HepG2 (cell line): Measurements from ENCODE around the gene RPL36. TPM values are rescaled to one million over a fixed set of nuclear protein-coding genes. Genes with fewer than 3 reads are reported as not detected.

Experiments
- ATAC-seq: fragments of 200-7000 bp; cut with Tn5 transposase; 3 replicates; pipeline ENCODE4 v1.9.1; 2020; ENCODE audit warnings: mild to moderate bottlenecking, moderate library complexity
- BruUV-seq: library from RNA; stranded (reverse); fragments of 400-500 nt; replicated peaks from 2 replicates; lab custom pipeline; 2021; lab: Mats Ljungman, UMichigan
- CTCF ChIA-PET: fragments of 300-600 bp; formaldehyde crosslinking; extraction: SDS; loops from one replicate; lab custom pipeline; 2021; ENCODE audit warnings: low total read pairs, inconsistent platforms, low intra/inter-chr PET ratio; lab: Yijun Ruan, JAX
- POLR2A ChIA-PET: fragments of 350-600 bp; sonication (Branson Sonifier 250); formaldehyde crosslinking; loops from one replicate; lab custom pipeline; 2020; ENCODE audit warnings: antibody characterized with exemption, inconsistent platforms; lab: Yijun Ruan, JAX
- DNase-seq: peaks from one replicate; pipeline ENCODE4 v3.0.0-alpha.2; 2015; ENCODE audit warnings: low spot score
- FAIRE-seq: peaks from 3 replicates; lab custom pipeline; 2011; peaks lifted over from hg19 to GRCh38; lab: Jason Lieb, UNC
- H2AFZ ChIP-seq: one replicate; pipeline ENCODE4 v1.6.1; 2011; ENCODE audit warnings: low read length, inconsistent platforms
- H3K27ac ChIP-seq: fragments of 300-600 bp; 3 replicates; pipeline ENCODE4 v1.8.0; 2011; ENCODE audit warnings: mixed run types, mild to moderate bottlenecking, mixed read lengths, low read length, inconsistent platforms; ENCODE audit not compliant: insufficient read depth; ENCODE audit errors: extremely low read length
- H3K27me3 ChIP-seq, 2 experiments: fragments of 200-600 bp in 1 of 2; 2 replicates in 1 of 2; 3 replicates in 1 of 2; pipeline versions ENCODE4 v1.6.0 to v1.8.0; 2011; ENCODE audit warnings: low read length in 2 of 2, mild to moderate bottlenecking in 2 of 2, moderate library complexity in 2 of 2, inconsistent platforms in 1 of 2; ENCODE audit not compliant: insufficient read depth in 2 of 2, control insufficient read depth in 1 of 2
- H3K36me3 ChIP-seq, 2 experiments: fragments of 200-600 bp in 1 of 2; replicated peaks in 1 of 2; 2 replicates in 1 of 2; 3 replicates in 1 of 2; pipeline versions ENCODE4 v1.5.1 to v1.8.0; 2011; ENCODE audit warnings: low read length in 2 of 2, inconsistent platforms in 1 of 2; ENCODE audit not compliant: insufficient read depth in 2 of 2, control insufficient read depth in 1 of 2
- H3K4me1 ChIP-seq: 2 replicates; pipeline ENCODE4 v1.5.1; 2012; ENCODE audit warnings: low read length, inconsistent platforms; ENCODE audit not compliant: insufficient read depth
- H3K4me2 ChIP-seq: 2 replicates; pipeline ENCODE4 v1.6.0; 2011; ENCODE audit warnings: low read depth, low read length, inconsistent platforms
- H3K4me3 ChIP-seq, 3 experiments: fragments of 200-600 bp in 1 of 3; sonication (generic), shearing (Covaris generic) in 1 of 3; replicated peaks in 1 of 3; 2 replicates each; pipeline ENCODE4 v1.5.1; 2011 to 2016; ENCODE audit warnings: low read length in 3 of 3, inconsistent platforms in 2 of 3, low read depth in 2 of 3, mild to moderate bottlenecking in 2 of 3, control low read depth in 1 of 3, mixed read lengths in 1 of 3; ENCODE audit not compliant: insufficient read depth in 1 of 3
- H3K79me2 ChIP-seq: one replicate; pipeline ENCODE4 v1.6.1; 2011; ENCODE audit warnings: low read length, inconsistent platforms; ENCODE audit not compliant: insufficient read depth
- H3K9ac ChIP-seq: 2 replicates; pipeline ENCODE4 v1.6.0; 2011; ENCODE audit warnings: mild to moderate bottlenecking, low read depth, low read length, inconsistent platforms; ENCODE audit not compliant: insufficient read depth
- H3K9me3 ChIP-seq: 2 replicates; pipeline ENCODE4 v1.5.1; 2012; ENCODE audit warnings: mild to moderate bottlenecking, low read length
- H4K20me1 ChIP-seq: 2 replicates; pipeline ENCODE4 v1.6.0; 2011; ENCODE audit warnings: inconsistent platforms, mild to moderate bottlenecking, low read length, moderate library complexity; ENCODE audit not compliant: insufficient read depth
- EHMT2 ChIP-seq: fragments of 200-600 bp; sonication (generic); IDR thresholded peaks from 2 replicates; pipeline ENCODE4 v1.7.0; 2017; ENCODE audit warnings: antibody characterized with exemption, low read depth, low read length, borderline replicate concordance
- GABPB1 ChIP-seq: IDR thresholded peaks from 2 replicates; pipeline ENCODE4 v1.6.1; 2016; ENCODE audit warnings: mild to moderate bottlenecking, missing genetic modification reagents, moderate library complexity, missing compliant biosample characterization
- IRF1 ChIP-seq: sonication (generic); formaldehyde crosslinking; IDR thresholded peaks from 2 replicates; pipeline ENCODE4 v1.4.0; 2020; ENCODE audit warnings: low read depth, mild to moderate bottlenecking, missing genetic modification reagents
- NAIF1 ChIP-seq: sonication (generic); formaldehyde crosslinking; IDR thresholded peaks from 2 replicates; pipeline ENCODE4 v1.5.0; 2020; ENCODE audit warnings: mild to moderate bottlenecking, missing genetic modification reagents, borderline replicate concordance
- PAWR ChIP-seq: sonication (generic); formaldehyde crosslinking; IDR thresholded peaks from 2 replicates; pipeline ENCODE4 v1.4.0; 2020; ENCODE audit warnings: missing genetic modification reagents, mild to moderate bottlenecking, borderline replicate concordance
- SRSF4 ChIP-seq: fragments of 200-400 bp; formaldehyde crosslinking; IDR thresholded peaks from one replicate; pipeline ENCODE4 v1.6.1; 2018; ENCODE audit warnings: mild to moderate bottlenecking, low read depth, low read length, moderate library complexity; ENCODE audit not compliant: poor library complexity, severe bottlenecking
- ZNF572 ChIP-seq: sonication (generic); formaldehyde crosslinking; IDR thresholded peaks from 2 replicates; pipeline ENCODE4 v1.5.1; 2020; ENCODE audit warnings: mild to moderate bottlenecking, missing genetic modification reagents
- ZZZ3 ChIP-seq: sonication (generic); formaldehyde crosslinking; IDR thresholded peaks from 2 replicates; pipeline ENCODE4 v1.4.0; 2020; ENCODE audit warnings: missing genetic modification reagents, mild to moderate bottlenecking, borderline replicate concordance
- WGBS: methylation state at CpG from one replicate; pipeline ENCODE4 v1.1.6; 2017; ENCODE audit warnings: low lambda C conversion rate; 5-methylcytosine and 5-hydroxymethylcytosine counted together
- in situ Hi-C: cut with HindIII; loops from 2 replicates; pipeline ENCODE4 v1.10.0; 2017; ENCODE audit warnings: low pct_unique_long_range_greater_than_20kb; ENCODE audit not compliant: extremely low pct_ligation_motif_present
- intact Hi-C: fragments of 100-400 bp; cut with micrococcal nuclease; formaldehyde crosslinking; loops from one replicate; pipeline ENCODE4 v1.10.0; 2022; ENCODE audit not compliant: unreplicated experiment
- polyA plus RNA-seq, 8 experiments: library from polyadenylated mRNA; depleted of rRNA in 3 of 8; stranded (reverse) in 7 of 8; unstranded in 1 of 8; fragments of >200 nt; fragmentation: Illumina TruSeq in 4 of 8; extraction: Trizol in 4 of 8; gene quantifications; 2 replicates each; pipeline versions ENCODE4 v1.2.1 to v1.2.3, GENCODE V29; 2011 to 2016; ENCODE audit warnings: low read depth in 4 of 8, missing spikeins in 1 of 8, mixed read lengths in 1 of 8; ENCODE audit not compliant: insufficient read depth in 1 of 8
- total RNA-seq, 5 experiments: library from RNA; depleted of rRNA; stranded (reverse); fragments of >200 nt; fragmentation: Illumina TruSeq; extraction: Trizol; gene quantifications; 2 replicates each; pipeline ENCODE4 v1.2.3, GENCODE V29; 2016; ENCODE audit warnings: low read depth in 1 of 5
- TF ChIP-seq, protein P1 (sequence below): sonication (generic); formaldehyde crosslinking; IDR thresholded peaks from 2 replicates; pipeline ENCODE4 v1.8.1; 2023; ENCODE audit warnings: mild to moderate bottlenecking, inconsistent platforms, moderate library complexity, missing genetic modification reagents, borderline replicate concordance

RPL36 gene
- total and polyA plus RNA-seq, 2 of the 13 experiments (the other 11 are each of a cell fraction or from before 2014, with no cell fraction given) = 706 to 740 TPM

GRCh38 chr19:5711025-5711424 is 20.9 kb downstream of the RPL36 start:
- Histone ChIP-seq H3K79me2 (peaks cover 13% of the 10 kb centered on the region), H3K36me3 (peaks cover 41 to 76% of the 10 kb centered on the region in 2 experiments), H2AFZ (no peak overlapping the region), H3K4me3 (no peak overlapping the region), H3K27me3 (no peaks in the 10 kb centered on the region), H3K4me1 (peaks cover 14% of the 10 kb centered on the region), H4K20me1 (peaks cover 15% of the 10 kb centered on the region; the same call in 1 of the 2 replicates), H3K27ac (no peak overlapping the region), H3K4me2 (no peak overlapping the region), H3K9ac (no peak overlapping the region)
- BruUV-seq = no TSS peak
- in situ Hi-C loops (no loop called here), intact Hi-C loops (no loop called here)
- CTCF ChIA-PET = no interaction called here
- POLR2A ChIA-PET = interaction anchor here (0.6 to 1.6 kb wide), 2 partner anchors 9 to 42 kb away, joined by 3 to 6 read pairs; partner anchors contain the start of genes CATSPERD and LONP1
- ATAC-seq = no peak
- FAIRE-seq = no peak
- DNase-seq = no peak
- WGBS = 97% methylated on average over 6 of the region's 8 CpGs
- TF ChIP-seq ZNF572 = no peak
- TF ChIP-seq, protein P1, sequence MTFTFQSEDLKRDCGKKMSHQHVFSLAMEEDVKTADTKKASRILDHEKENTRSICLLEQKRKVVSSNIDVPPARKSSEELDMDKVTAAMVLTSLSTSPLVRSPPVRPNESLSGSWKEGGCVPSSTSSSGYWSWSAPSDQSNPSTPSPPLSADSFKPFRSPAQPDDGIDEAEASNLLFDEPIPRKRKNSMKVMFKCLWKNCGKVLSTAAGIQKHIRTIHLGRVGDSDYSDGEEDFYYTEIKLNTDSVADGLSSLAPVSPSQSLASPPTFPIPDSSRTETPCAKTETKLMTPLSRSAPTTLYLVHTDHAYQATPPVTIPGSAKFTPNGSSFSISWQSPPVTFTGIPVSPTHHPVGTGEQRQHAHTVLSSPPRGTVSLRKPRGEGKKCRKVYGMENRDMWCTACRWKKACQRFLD = no peak
- TF ChIP-seq PAWR = no peak
- TF ChIP-seq GABPB1 (CRISPR knock-in tag) = no peak
- TF ChIP-seq NAIF1 = no peak
- TF ChIP-seq EHMT2 = no peak
- no peak for TF ChIP-seq IRF1 (CRISPR knock-in tag)
- TF ChIP-seq SRSF4 = no peak
- no peak for TF ChIP-seq ZZZ3
- TF ChIP-seq, all 625 proteins: peak for 0
- no peaks in the 10 kb centered on the region for H3K9me3 ChIP-seq
